IMR-90 (cell line): ENCODE results near the gene TNFRSF4. TPM values are rescaled to one million over a fixed set of nuclear protein-coding genes. Genes with fewer than 3 reads are reported as not detected.

Experiments
- ATAC-seq: fragments of 200-7000 bp; cut with Tn5 transposase; 2 replicates; pipeline ENCODE4 v1.9.1; 2020; ENCODE audit warnings: low read depth, mild to moderate bottlenecking, moderate library complexity
- BruUV-seq: library from RNA; stranded (reverse); fragments of 400-500 nt; replicated peaks from 2 replicates; lab custom pipeline; 2021; lab: Mats Ljungman, UMichigan
- CTCF ChIA-PET: fragments of 300-600 bp; formaldehyde crosslinking; extraction: SDS; loops from one replicate; lab custom pipeline; 2021; ENCODE audit warnings: antibody characterized with exemption; lab: Yijun Ruan, JAX
- POLR2A ChIA-PET: fragments of 300-600 bp; sonication (Branson Sonifier 250); formaldehyde crosslinking; loops from one replicate; lab custom pipeline; 2022; ENCODE audit warnings: antibody characterized with exemption; ENCODE audit not compliant: unreplicated experiment; lab: Charles Lee
- DNase-seq: peaks from one replicate; pipeline ENCODE4 v3.0.0; 2013
- H2AFZ ChIP-seq: replicated peaks from 2 replicates; pipeline ENCODE3; 2013; ENCODE audit warnings: low read length, mild to moderate bottlenecking; ENCODE audit not compliant: poor library complexity
- H2AK5ac ChIP-seq: 2 replicates; pipeline ENCODE4 v1.6.1; 2013; ENCODE audit warnings: low read depth, low read length, inconsistent platforms
- H2AK9ac ChIP-seq: replicated peaks from 2 replicates; pipeline ENCODE3; 2013; ENCODE audit warnings: mild to moderate bottlenecking, low read depth, low read length, moderate library complexity; ENCODE audit not compliant: poor library complexity
- H2BK120ac ChIP-seq: 2 replicates; pipeline ENCODE4 v1.6.1; 2013; ENCODE audit warnings: low read depth, low read length, inconsistent platforms
- H2BK15ac ChIP-seq: 3 replicates; pipeline ENCODE4 v1.6.1; 2013; ENCODE audit warnings: low read depth, low read length, inconsistent platforms
- H2BK20ac ChIP-seq: 2 replicates; pipeline ENCODE4 v1.6.1; 2013; ENCODE audit warnings: low read depth, mild to moderate bottlenecking, inconsistent platforms, low read length, moderate library complexity
- H2BK5ac ChIP-seq: 2 replicates; pipeline ENCODE4 v1.6.1; 2013; ENCODE audit warnings: mild to moderate bottlenecking, low read depth, low read length, inconsistent platforms; ENCODE audit not compliant: poor library complexity, severe bottlenecking
- H3K14ac ChIP-seq: replicated peaks from 2 replicates; pipeline ENCODE4 v1.6.1; 2013; ENCODE audit warnings: low read depth, low read length, inconsistent platforms
- H3K18ac ChIP-seq: 2 replicates; pipeline ENCODE4 v1.6.1; 2013; ENCODE audit warnings: low read depth, low read length, control low read depth
- H3K23ac ChIP-seq: 2 replicates; pipeline ENCODE4 v1.6.1; 2013; ENCODE audit warnings: low read depth, low read length, inconsistent platforms
- H3K27ac ChIP-seq: 2 replicates; pipeline ENCODE4 v1.5.1; 2013; ENCODE audit warnings: mild to moderate bottlenecking, control low read depth, low read length; ENCODE audit not compliant: insufficient read depth
- H3K27me3 ChIP-seq: 2 replicates; pipeline ENCODE4 v1.6.1; 2013; ENCODE audit warnings: low read length; ENCODE audit not compliant: control insufficient read depth, insufficient read depth
- H3K36me3 ChIP-seq: 2 replicates; pipeline ENCODE4 v1.6.1; 2013; ENCODE audit warnings: low read length, mixed read lengths; ENCODE audit not compliant: control insufficient read depth, insufficient read depth
- H3K4ac ChIP-seq: 2 replicates; pipeline ENCODE4 v1.6.1; 2013; ENCODE audit warnings: low read depth, low read length, inconsistent platforms
- H3K4me1 ChIP-seq: 2 replicates; pipeline ENCODE4 v1.6.1; 2013; ENCODE audit warnings: low read length, mixed read lengths; ENCODE audit not compliant: control insufficient read depth, insufficient read depth
- H3K4me2 ChIP-seq: 2 replicates; pipeline ENCODE4 v1.6.1; 2013; ENCODE audit warnings: low read depth, mild to moderate bottlenecking, control low read depth, low read length, moderate library complexity
- H3K4me3 ChIP-seq: 2 replicates; pipeline ENCODE4 v1.5.1; 2013; ENCODE audit warnings: low read depth, mild to moderate bottlenecking, control low read depth, low read length, moderate library complexity; ENCODE audit not compliant: insufficient read depth
- H3K56ac ChIP-seq: 2 replicates; pipeline ENCODE4 v1.6.1; 2013; ENCODE audit warnings: low read length, inconsistent platforms; ENCODE audit not compliant: insufficient read depth; ENCODE audit errors: extremely low read depth
- H3K79me1 ChIP-seq, 2 experiments: 2 replicates each; pipeline ENCODE4 v1.6.1; 2013; ENCODE audit warnings: low read length in 2 of 2, inconsistent platforms in 1 of 2, low read depth in 1 of 2
- H3K9ac ChIP-seq: 2 replicates; pipeline ENCODE4 v1.6.1; 2013; ENCODE audit warnings: low read depth, low read length, control low read depth
- H3K9me1 ChIP-seq: 2 replicates; pipeline ENCODE4 v1.6.1; 2013; ENCODE audit warnings: low read length, inconsistent platforms; ENCODE audit not compliant: insufficient read depth
- H3K9me3 ChIP-seq: 2 replicates; pipeline ENCODE4 v1.6.1; 2013; ENCODE audit warnings: low read length; ENCODE audit not compliant: control insufficient read depth, insufficient read depth
- H4K20me1 ChIP-seq: 2 replicates; pipeline ENCODE4 v1.6.1; 2013; ENCODE audit warnings: low read length, inconsistent platforms; ENCODE audit not compliant: insufficient read depth
- H4K5ac ChIP-seq: 2 replicates; pipeline ENCODE4 v1.6.1; 2013; ENCODE audit warnings: mild to moderate bottlenecking, low read depth, low read length, control low read depth
- H4K8ac ChIP-seq, 2 experiments: 2 replicates each; pipeline ENCODE4 v1.6.1; 2013; ENCODE audit warnings: low read depth in 2 of 2, low read length in 2 of 2, control low read depth in 1 of 2, inconsistent platforms in 1 of 2
- H4K91ac ChIP-seq: 2 replicates; pipeline ENCODE4 v1.6.1; 2013; ENCODE audit warnings: low read depth, low read length, inconsistent platforms; ENCODE audit not compliant: insufficient read depth
- BHLHE40 ChIP-seq: fragments of 150-350 bp; IDR thresholded peaks from 2 replicates; pipeline ENCODE4 v1.6.1; 2016; ENCODE audit warnings: mild to moderate bottlenecking, low read depth, low read length
- CHD1 ChIP-seq: IDR thresholded peaks from 2 replicates; pipeline ENCODE4 v1.6.1; 2012; ENCODE audit warnings: low read depth, low read length, improper control_type of control experiment
- FOS ChIP-seq: fragments of 150-350 bp; IDR thresholded peaks from 2 replicates; pipeline ENCODE4 v1.6.1; 2016; ENCODE audit warnings: low read depth, low read length
- MAFK ChIP-seq: IDR thresholded peaks from 2 replicates; pipeline ENCODE4 v1.6.1; 2012; ENCODE audit warnings: low read depth, low read length, improper control_type of control experiment
- MAZ ChIP-seq: IDR thresholded peaks from 2 replicates; pipeline ENCODE4 v1.6.1; 2012; ENCODE audit warnings: low read depth, mild to moderate bottlenecking, low read length, improper control_type of control experiment, moderate library complexity, borderline replicate concordance
- MXI1 ChIP-seq: IDR thresholded peaks from 2 replicates; pipeline ENCODE4 v1.6.1; 2012; ENCODE audit warnings: low read depth, mild to moderate bottlenecking, low read length, moderate library complexity, borderline replicate concordance
- NFE2L2 ChIP-seq: fragments of 150-350 bp; IDR thresholded peaks from 2 replicates; pipeline ENCODE4 v1.6.1; 2016; ENCODE audit warnings: low read depth, mild to moderate bottlenecking, low read length
- POLR2A ChIP-seq: IDR thresholded peaks from 2 replicates; pipeline ENCODE4 v1.6.1; 2012; ENCODE audit warnings: mild to moderate bottlenecking, low read depth, low read length
- RAD21 ChIP-seq: IDR thresholded peaks from 2 replicates; pipeline ENCODE4 v1.6.1; 2012; ENCODE audit warnings: low read length, improper control_type of control experiment
- RCOR1 ChIP-seq: IDR thresholded peaks from 2 replicates; pipeline ENCODE4 v1.6.1; 2012; ENCODE audit warnings: mild to moderate bottlenecking, low read length, improper control_type of control experiment; ENCODE audit not compliant: insufficient replicate concordance
- SMC3 ChIP-seq: fragments of 150-350 bp; IDR thresholded peaks from 2 replicates; pipeline ENCODE4 v1.6.1; 2016; ENCODE audit warnings: low read depth, mild to moderate bottlenecking, antibody characterized with exemption, low read length, moderate library complexity
- WGBS, 2 experiments: methylation state at CpG; one replicate each; pipeline versions ENCODE4 v1.1.5 to v1.1.7; 2013; ENCODE audit warnings: missing lambda C conversion rate in 2 of 2; ENCODE audit not compliant: insufficient read length in 1 of 2; ENCODE audit errors: extremely low coverage in 2 of 2; 5-methylcytosine and 5-hydroxymethylcytosine counted together
- dilution Hi-C: fragments of 300-500 bp; cut with HindIII; formaldehyde crosslinking; loops from one replicate; pipeline ENCODE4 v1.14.3; 2018; ENCODE audit warnings: low sequenced_read_pairs; ENCODE audit not compliant: unreplicated experiment
- in situ Hi-C: fragments of 300-500 bp; cut with MboI; formaldehyde crosslinking; loops from 3 replicates; pipeline ENCODE4 v1.14.3; 2019; ENCODE audit warnings: low sequenced_read_pairs, inconsistent platforms, mixed read lengths
- intact Hi-C: fragments of 100-400 bp; cut with micrococcal nuclease; formaldehyde crosslinking; loops from 2 replicates; pipeline ENCODE4 v1.10.0; 2022
- polyA plus RNA-seq, 3 experiments: library from polyadenylated mRNA; depleted of rRNA; stranded (reverse); fragments of >200 nt; gene quantifications; 2 replicates each; pipeline ENCODE4 v1.2.3, GENCODE V29; 2012; ENCODE audit warnings: low replicate concordance in 1 of 3
- total RNA-seq: library from RNA; depleted of rRNA; stranded (reverse); fragments of >200 nt; gene quantifications from 2 replicates; pipeline ENCODE4 v1.2.3, GENCODE V29; 2012
- TF ChIP-seq, protein P1 (sequence below): fragments of 150-350 bp; IDR thresholded peaks from 2 replicates; pipeline ENCODE4 v1.6.1; 2016; ENCODE audit warnings: low read depth, mild to moderate bottlenecking, low read length, moderate library complexity, borderline replicate concordance
- TF ChIP-seq, protein P2 (sequence below): fragments of 150-350 bp; IDR thresholded peaks from 2 replicates; pipeline ENCODE4 v1.6.1; 2017; ENCODE audit warnings: mild to moderate bottlenecking, antibody characterized with exemption, low read length, low read depth

TNFRSF4 gene
- total and polyA plus RNA-seq, 2 of the 4 experiments (the other 2 are of a cell fraction) = 0.15 TPM; not detected in 1

DNA sequence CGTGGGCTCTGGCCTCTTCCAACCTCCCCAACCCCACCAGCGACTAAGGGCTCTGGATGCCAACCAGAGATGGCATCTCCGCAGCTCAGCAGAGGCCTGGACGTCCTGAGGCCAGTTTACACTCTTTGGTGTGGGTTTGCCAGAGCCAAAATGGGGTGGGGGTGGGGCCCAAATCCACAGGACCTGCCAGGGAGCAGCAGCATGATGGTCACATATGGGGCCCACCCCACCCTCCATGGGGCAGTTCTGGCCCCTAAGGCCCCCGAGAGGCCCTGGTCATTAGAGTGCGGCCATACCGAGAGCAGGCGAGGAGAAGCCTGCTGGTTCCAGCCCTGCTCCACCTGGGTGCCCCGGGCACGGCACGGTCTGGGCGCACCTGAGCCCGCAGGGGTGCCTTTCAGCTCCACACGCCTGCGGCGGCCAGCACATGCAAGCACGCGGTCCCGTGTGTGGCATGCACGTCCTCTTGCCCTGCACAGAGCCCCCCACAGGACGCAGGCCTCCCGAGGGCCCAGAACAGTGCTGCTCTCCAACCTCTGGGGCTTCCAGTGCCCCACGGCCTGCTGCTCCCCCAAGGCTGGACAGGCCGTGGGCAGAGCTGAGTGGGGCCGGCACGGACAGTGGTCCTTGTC, 27.8 kb upstream of the TNFRSF4 start:
- intact Hi-C loops = no loop called here
- Histone ChIP-seq H3K9me3 (no peaks in the 10 kb centered on the region), H3K56ac (no peak overlapping the region), H3K18ac (no peak overlapping the region), H3K9me1 (no peaks in the 10 kb centered on the region), H4K20me1 (no peaks in the 10 kb centered on the region), H3K4ac (no peak overlapping the region), H3K27me3 (no peaks in the 10 kb centered on the region), H2BK20ac (no peak overlapping the region), H2BK120ac (no peak overlapping the region), H2AK9ac (no peak overlapping the region), H4K5ac (no peak overlapping the region), H4K91ac (no peak overlapping the region), H3K27ac (no peak overlapping the region), H3K4me1 (peaks cover 20% of the 10 kb centered on the region), H4K8ac (no peak overlapping the region), H3K79me1 (no peaks in the 10 kb centered on the region), H2AK5ac (no peak overlapping the region), H3K36me3 (peaks cover 2% of the 10 kb centered on the region; the same call in 1 of the 2 replicates), H3K9ac (no peak overlapping the region), H3K14ac (no peak overlapping the region), H2BK15ac (no peak overlapping the region), H3K4me3 (no peak overlapping the region), H2AFZ (no peak overlapping the region), H2BK5ac (no peak overlapping the region), H3K4me2 (no peak overlapping the region), H3K23ac (no peak overlapping the region)
- POLR2A ChIA-PET = no interaction called here
- no peak for TF ChIP-seq POLR2A
- TF ChIP-seq MXI1 = no peak
- TF ChIP-seq RAD21 = no peak
- TF ChIP-seq CHD1 = no peak
- no peak for TF ChIP-seq FOS
- TF ChIP-seq MAZ = no peak
- TF ChIP-seq, protein P1, sequence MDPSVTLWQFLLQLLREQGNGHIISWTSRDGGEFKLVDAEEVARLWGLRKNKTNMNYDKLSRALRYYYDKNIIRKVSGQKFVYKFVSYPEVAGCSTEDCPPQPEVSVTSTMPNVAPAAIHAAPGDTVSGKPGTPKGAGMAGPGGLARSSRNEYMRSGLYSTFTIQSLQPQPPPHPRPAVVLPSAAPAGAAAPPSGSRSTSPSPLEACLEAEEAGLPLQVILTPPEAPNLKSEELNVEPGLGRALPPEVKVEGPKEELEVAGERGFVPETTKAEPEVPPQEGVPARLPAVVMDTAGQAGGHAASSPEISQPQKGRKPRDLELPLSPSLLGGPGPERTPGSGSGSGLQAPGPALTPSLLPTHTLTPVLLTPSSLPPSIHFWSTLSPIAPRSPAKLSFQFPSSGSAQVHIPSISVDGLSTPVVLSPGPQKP = no peak
- no peak for TF ChIP-seq NFE2L2
- TF ChIP-seq SMC3 = no peak
- no peak for TF ChIP-seq RCOR1
- no peak for TF ChIP-seq MAFK
- TF ChIP-seq BHLHE40 = no peak
- TF ChIP-seq, protein P2, sequence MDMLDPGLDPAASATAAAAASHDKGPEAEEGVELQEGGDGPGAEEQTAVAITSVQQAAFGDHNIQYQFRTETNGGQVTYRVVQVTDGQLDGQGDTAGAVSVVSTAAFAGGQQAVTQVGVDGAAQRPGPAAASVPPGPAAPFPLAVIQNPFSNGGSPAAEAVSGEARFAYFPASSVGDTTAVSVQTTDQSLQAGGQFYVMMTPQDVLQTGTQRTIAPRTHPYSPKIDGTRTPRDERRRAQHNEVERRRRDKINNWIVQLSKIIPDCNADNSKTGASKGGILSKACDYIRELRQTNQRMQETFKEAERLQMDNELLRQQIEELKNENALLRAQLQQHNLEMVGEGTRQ = no peak
- dilution Hi-C loops = no loop called here
- BruUV-seq = no TSS peak
- CTCF ChIA-PET = no interaction called here
- WGBS, 2 experiments = 96% methylated on average over 16 of the region's 26 CpGs; no CpG with 5 or more reads in 1 of the 2 experiments
- ATAC-seq (no peak), DNase-seq (no peak)
- in situ Hi-C loops = no loop called here
